ENCODE results near the gene OSTN.
A peak's percentile ranks its signal among the peaks of the same experiment; 100 is the strongest.
"Not testable (repeated sequence)": the region's sequence is repeated elsewhere in the genome, so short reads cannot be mapped to it uniquely, and the experiment has no call there.

Gene OSTN

GRCh38 chr3:191268737-191269136 lies 69.7 kb downstream of the OSTN start:
- DNase-seq (ENCODE audit: low spot score) = no peak

- DNase-seq (ENCODE audit: low spot score) = no peak
These were observed 70.4 kb downstream of the OSTN start for GRCh38 chr3:191269289-191270085.

GRCh38 chr3:191275244-191275643 lies 76.2 kb downstream of the OSTN start:
- not testable (repeated sequence) for DNase-seq (ENCODE audit: low spot score)

GRCh38 chr3:191275751-191276150 lies 76.7 kb downstream of the OSTN start:
- DNase-seq (ENCODE audit: low spot score) = no peak

- no peak for DNase-seq (ENCODE audit: low spot score)
These were observed 81.1 kb downstream of the OSTN start for GRCh38 chr3:191280111-191280510.

- DNase-seq (ENCODE audit: low spot score) = no peak
These were observed 81.8 kb downstream of the OSTN start for GRCh38 chr3:191280882-191281281.

- DNase-seq (ENCODE audit: low spot score) = no peak
These were observed 83.5 kb downstream of the OSTN start for GRCh38 chr3:191282251-191283185.

- no peak for DNase-seq (ENCODE audit: low spot score)
These were observed 84.4 kb downstream of the OSTN start for GRCh38 chr3:191283400-191283799.

- peak; percentile 6 for DNase-seq (ENCODE audit: low spot score)
These were observed 91.4 kb downstream of the OSTN start for GRCh38 chr3:191290311-191291025.

GRCh38 chr3:191292243-191293015 lies 93.4 kb downstream of the OSTN start:
- no peak for DNase-seq (ENCODE audit: low spot score)

- no peak for DNase-seq (ENCODE audit: low spot score)
These were observed 95.2 kb downstream of the OSTN start for GRCh38 chr3:191294291-191294690.

GRCh38 chr3:191296041-191296541 lies 97.0 kb downstream of the OSTN start:
- no peak for DNase-seq (ENCODE audit: low spot score)

GRCh38 chr3:191298846-191299245 lies 99.8 kb downstream of the OSTN start:
- DNase-seq (ENCODE audit: low spot score) = no peak

GRCh38 chr3:191300422-191300821 lies 101.4 kb downstream of the OSTN start:
- no peak for DNase-seq (ENCODE audit: low spot score)

- no peak for DNase-seq (ENCODE audit: low spot score)
These were observed 102.0 kb downstream of the OSTN start for GRCh38 chr3:191301017-191301416.

- DNase-seq (ENCODE audit: low spot score) = no peak
These were observed 102.9 kb downstream of the OSTN start for GRCh38 chr3:191301782-191302411.

GRCh38 chr3:191302451-191302850 lies 103.4 kb downstream of the OSTN start:
- no peak for DNase-seq (ENCODE audit: low spot score)

- DNase-seq (ENCODE audit: low spot score) = no peak
These were observed 104.6 kb downstream of the OSTN start for GRCh38 chr3:191303596-191303995.

GRCh38 chr3:191306428-191306827 lies 107.4 kb downstream of the OSTN start:
- no peak for DNase-seq (ENCODE audit: low spot score)

- no peak for DNase-seq (ENCODE audit: low spot score)
These were observed 108.3 kb downstream of the OSTN start for GRCh38 chr3:191307341-191307740.

GRCh38 chr3:191313296-191313695 lies 114.3 kb downstream of the OSTN start:
- DNase-seq (ENCODE audit: low spot score) = no peak

Measured in CD4-positive, alpha-beta T cell treated with Interleukin-2 at 100 ng/mL for 4 hours (primary cell).